ENCODE measurements around the gene SHLD1. TPM values are rescaled to one million over a fixed set of nuclear protein-coding genes. Genes with fewer than 3 reads are reported as not detected.

The SHLD1 gene
- total RNA-seq, 2 experiments from 2014 or later = 7.9 to 9.4 TPM

DNA sequence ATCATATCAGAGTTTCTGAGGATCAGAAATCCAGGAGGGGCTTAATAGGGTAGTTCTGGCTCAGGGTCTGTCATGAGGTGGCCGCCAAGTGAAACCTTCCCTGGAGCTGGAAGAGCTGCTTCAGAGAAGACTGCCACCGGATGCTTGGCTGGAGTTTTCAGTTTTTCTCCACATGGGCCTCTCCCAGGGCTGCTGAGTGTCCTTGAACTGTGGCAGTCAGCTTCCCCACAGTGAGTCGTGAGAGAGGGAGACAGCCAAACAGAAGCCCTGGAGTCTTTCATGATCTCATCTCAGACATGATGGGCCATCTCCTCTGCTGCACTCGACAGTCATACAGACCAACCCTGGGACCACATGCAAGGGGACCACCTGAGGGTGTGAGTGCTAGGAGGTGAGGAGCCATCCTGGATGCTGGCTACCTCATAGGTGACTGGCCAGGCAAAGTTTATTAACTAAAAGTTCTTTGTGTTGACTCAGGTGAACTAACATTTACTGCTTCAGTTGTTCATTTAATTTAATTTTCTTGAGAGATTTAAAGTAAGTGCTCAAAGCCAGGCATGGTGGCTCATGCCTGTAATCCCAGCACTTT, 71.5 kb downstream of the SHLD1 start:
- H3K36me3 Mint-ChIP-seq (ENCODE audit: low read depth) = no peaks in the 10 kb centered on the region
- H3K4me1 Mint-ChIP-seq = peaks cover 9% of the 10 kb centered on the region
- H3K9me3 Mint-ChIP-seq = no peaks in the 10 kb centered on the region
- ChIA-PET POLR2A (no interaction called here), CTCF (interaction anchor here (1.5 kb wide), 2 partner anchors 12 to 291 kb away, joined by 3 to 4 read pairs; no protein-coding TSS in a partner anchor)
- no peaks in the 10 kb centered on the region for H3K27me3 Mint-ChIP-seq
- no peak for DNase-seq
- no peak overlapping the region for H3K4me3 Mint-ChIP-seq
- no peak overlapping the region for H3K27ac Mint-ChIP-seq

DNA sequence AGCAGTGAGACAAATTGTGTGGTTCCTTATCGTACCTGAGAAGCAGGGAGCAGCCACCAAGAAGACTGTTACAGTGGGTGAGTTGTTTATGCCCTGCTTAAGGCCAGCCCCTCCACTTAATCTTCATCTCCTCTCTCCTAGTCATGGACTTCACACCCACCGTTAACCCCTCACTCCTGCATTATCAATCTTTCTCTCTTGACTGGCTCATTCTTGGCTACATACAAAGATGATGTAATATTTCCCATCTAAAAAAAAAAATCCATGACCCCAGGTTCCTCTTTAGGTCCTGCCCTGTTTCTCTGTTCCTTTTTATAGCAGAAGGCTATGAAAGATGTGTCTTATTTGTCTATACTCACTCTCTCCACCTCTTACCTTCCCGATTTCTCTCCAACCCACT, 72.4 kb downstream of the SHLD1 start:
- no peaks in the 10 kb centered on the region for H3K9me3 Mint-ChIP-seq
- H3K4me3 Mint-ChIP-seq = no peak overlapping the region
- no peak overlapping the region for H3K27ac Mint-ChIP-seq
- ChIA-PET POLR2A (no interaction called here), CTCF (no interaction called here)
- no peaks in the 10 kb centered on the region for H3K36me3 Mint-ChIP-seq (ENCODE audit: low read depth)
- no peaks in the 10 kb centered on the region for H3K27me3 Mint-ChIP-seq
- H3K4me1 Mint-ChIP-seq = peaks cover 10% of the 10 kb centered on the region
- no peak for DNase-seq

DNA sequence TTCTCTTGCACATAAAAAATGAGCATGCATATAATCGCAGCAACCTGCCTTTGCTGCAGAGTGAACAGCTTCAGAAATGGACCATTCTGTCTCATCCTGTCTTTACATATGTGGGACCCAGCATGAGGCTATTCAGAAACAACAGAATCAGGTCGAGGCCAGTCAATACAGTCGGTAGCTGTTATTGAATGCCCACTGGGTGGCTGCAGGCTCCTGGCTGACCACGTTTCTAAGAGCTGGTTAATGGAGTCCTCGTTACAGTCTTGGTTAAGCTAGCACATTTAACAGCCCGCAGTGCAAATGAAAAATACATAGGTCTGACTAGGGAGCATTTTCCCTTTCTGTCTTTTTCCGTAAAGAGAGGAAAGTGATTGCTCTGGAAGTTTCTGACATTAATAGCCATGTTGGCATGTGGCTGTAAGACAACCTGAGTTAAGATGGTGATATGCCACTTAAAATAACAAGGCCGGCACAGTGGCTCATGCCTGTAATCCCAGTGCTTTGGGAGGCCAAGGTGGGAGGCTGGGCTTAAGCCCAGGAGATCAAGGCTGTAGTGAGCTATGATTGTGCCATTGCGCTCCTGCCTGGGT, 75.0 kb downstream of the SHLD1 start:
- Mint-ChIP-seq H3K27me3 (no peaks in the 10 kb centered on the region), H3K27ac (no peak overlapping the region), H3K9me3 (no peaks in the 10 kb centered on the region), H3K4me1 (peaks cover 11% of the 10 kb centered on the region), H3K36me3 (ENCODE audit: low read depth) (no peaks in the 10 kb centered on the region), H3K4me3 (no peak overlapping the region)
- no peak for DNase-seq
- POLR2A ChIA-PET = interaction anchor here (1.2 kb wide), 1 partner anchor 18 kb away, joined by 4 read pairs; no protein-coding TSS in a partner anchor
- CTCF ChIA-PET = no interaction called here

DNA sequence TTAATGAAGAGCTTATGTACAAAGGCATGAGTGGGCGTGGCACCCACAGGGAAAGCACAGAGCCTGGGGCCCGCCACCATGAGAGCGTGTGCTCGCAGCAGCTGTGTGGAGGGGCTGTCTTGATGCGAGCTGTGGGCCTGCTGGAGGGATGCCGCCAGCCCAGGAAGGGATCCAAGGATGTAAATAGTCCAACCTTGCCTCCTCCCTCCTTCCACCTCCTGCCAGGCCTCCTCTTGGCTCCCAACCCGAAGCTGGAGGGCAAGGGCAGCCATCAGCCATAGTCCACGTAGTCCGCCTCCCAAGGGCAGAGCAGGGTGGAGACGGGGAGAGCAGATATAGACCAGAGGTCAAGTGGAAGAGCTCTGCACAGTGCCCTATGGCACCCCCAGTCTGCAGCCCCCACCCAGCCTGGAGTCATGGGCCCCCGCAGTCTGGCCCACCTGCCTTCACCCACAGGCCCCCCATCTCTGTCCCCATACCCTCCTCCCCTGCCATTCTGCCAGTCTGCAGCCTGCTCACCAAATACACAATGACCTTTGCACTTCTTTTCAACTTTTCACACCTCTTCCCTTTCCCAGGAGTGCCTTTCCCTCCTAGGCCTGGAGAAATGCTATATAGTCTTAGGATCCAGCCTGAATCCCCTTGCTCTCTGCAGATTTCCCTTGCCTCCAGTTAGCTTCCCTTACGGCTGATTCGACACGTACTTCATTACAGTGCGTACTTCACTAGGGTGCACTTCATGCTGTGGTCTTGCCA, 77.1 kb downstream of the SHLD1 start:
- Mint-ChIP-seq H3K27me3 (no peaks in the 10 kb centered on the region), H3K9me3 (no peaks in the 10 kb centered on the region), H3K4me3 (no peak overlapping the region), H3K4me1 (peaks cover 11% of the 10 kb centered on the region), H3K27ac (no peak overlapping the region), H3K36me3 (ENCODE audit: low read depth) (no peaks in the 10 kb centered on the region)
- DNase-seq = no peak
- ChIA-PET CTCF (interaction anchor here (1.2 kb wide), 1 partner anchor 10 kb away, joined by 4 read pairs; no protein-coding TSS in a partner anchor), POLR2A (interaction anchor here (1.0 kb wide), 1 partner anchor 19 kb away, joined by 4 read pairs; no protein-coding TSS in a partner anchor)

DNA sequence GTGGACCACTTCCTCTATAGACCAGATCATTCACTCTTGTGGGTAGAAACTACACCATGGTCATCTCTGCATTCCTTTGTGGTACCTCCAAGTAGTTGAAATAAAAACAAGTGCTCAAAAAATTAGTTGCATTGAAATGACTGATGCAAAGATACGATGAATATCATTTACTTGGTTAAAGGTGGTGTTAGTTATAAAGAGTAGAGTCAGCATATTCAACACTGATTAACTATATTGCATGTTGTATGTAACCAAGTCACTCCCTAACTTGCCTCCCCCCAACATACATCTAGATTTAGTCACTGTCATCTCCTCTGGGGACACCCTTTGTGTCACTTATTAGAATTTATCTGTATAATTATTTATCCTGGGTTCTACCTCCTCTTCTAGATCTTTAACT, 77.7 kb downstream of the SHLD1 start:
- H3K4me3 Mint-ChIP-seq = no peak overlapping the region

DNA sequence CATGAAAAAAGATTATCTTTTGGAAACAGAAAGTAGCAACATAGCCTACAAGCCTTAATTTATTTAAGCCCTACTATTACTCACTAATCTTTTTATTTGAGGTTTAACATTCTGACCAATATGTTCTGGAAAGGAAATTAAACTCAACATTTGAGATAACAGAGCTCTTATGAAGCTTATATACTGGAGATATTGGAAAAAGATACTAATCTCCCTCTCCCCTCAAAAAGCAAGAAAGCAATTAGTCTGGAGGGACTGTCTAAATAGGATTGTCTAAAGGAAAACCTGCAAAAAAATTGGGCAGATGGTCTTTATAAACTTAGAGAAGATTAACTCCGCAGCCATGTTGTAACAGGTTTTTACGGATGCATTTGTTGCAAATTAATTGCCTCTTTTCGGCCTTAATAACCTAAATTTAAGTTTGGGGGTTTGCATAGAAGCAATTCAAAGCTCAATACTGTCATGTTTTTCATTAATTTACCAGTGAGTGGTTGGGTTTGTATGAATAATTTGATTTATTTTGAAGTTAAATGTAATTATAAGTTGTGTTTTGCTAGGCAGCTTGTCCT, 79.1 kb downstream of the SHLD1 start:
- H3K36me3 Mint-ChIP-seq (ENCODE audit: low read depth) = no peaks in the 10 kb centered on the region
- CTCF ChIA-PET = no interaction called here
- H3K4me1 Mint-ChIP-seq = peaks cover 8% of the 10 kb centered on the region
- DNase-seq = no peak
- H3K27me3 Mint-ChIP-seq = no peaks in the 10 kb centered on the region
- no peak overlapping the region for H3K4me3 Mint-ChIP-seq
- H3K27ac Mint-ChIP-seq = no peak overlapping the region
- POLR2A ChIA-PET = no interaction called here
- H3K9me3 Mint-ChIP-seq = no peaks in the 10 kb centered on the region

More for the DNA sequence above, 77.7 kb downstream of the SHLD1 start:
- ChIA-PET POLR2A (interaction anchor here (1.0 kb wide), 1 partner anchor 18 kb away, joined by 4 read pairs; no protein-coding TSS in a partner anchor), CTCF (no interaction called here)
- Mint-ChIP-seq H3K9me3 (no peaks in the 10 kb centered on the region), H3K36me3 (ENCODE audit: low read depth) (no peaks in the 10 kb centered on the region), H3K27me3 (no peaks in the 10 kb centered on the region), H3K27ac (no peak overlapping the region), H3K4me1 (peaks cover 11% of the 10 kb centered on the region)
- DNase-seq = no peak

DNA sequence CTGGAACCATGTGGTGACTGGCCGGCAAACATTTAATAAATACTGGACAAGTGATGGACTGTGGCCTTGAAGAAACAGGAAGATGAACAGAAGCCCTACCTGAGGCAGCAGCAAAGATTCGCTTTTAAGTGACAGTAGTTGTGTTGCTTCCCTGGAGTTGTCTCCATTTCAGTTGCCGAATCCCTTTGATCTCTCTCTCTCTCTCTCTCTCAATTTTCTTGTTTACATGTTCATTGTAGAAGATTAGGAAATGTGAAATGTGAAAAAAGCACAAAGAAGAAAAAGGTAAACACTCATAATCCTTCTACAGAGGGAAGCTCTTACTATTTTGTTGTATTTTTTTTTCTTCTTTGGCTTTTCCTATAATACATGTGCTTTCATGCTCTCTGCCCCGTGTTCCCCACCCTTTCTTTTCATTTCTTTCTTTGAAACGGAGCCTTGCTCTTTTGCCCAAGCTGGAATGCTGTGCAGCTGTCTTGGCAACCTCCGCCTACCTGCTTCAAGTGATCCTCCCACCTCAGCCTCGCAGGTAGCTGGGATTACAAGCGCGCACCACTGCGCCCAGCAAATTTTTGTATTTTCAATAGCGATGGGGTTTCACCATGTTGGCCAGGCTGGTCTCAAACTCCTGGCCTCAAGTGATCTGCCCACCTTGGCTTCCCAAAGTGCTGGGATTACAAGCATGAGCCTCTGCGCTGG, 81.5 kb downstream of the SHLD1 start:
- H3K27me3 Mint-ChIP-seq = no peaks in the 10 kb centered on the region
- CTCF ChIA-PET = no interaction called here
- H3K4me1 Mint-ChIP-seq = peaks cover 17% of the 10 kb centered on the region
- POLR2A ChIA-PET = no interaction called here
- no peak for DNase-seq
- no peak overlapping the region for H3K27ac Mint-ChIP-seq
- no peaks in the 10 kb centered on the region for H3K9me3 Mint-ChIP-seq
- no peaks in the 10 kb centered on the region for H3K36me3 Mint-ChIP-seq (ENCODE audit: low read depth)
- no peak overlapping the region for H3K4me3 Mint-ChIP-seq

DNA sequence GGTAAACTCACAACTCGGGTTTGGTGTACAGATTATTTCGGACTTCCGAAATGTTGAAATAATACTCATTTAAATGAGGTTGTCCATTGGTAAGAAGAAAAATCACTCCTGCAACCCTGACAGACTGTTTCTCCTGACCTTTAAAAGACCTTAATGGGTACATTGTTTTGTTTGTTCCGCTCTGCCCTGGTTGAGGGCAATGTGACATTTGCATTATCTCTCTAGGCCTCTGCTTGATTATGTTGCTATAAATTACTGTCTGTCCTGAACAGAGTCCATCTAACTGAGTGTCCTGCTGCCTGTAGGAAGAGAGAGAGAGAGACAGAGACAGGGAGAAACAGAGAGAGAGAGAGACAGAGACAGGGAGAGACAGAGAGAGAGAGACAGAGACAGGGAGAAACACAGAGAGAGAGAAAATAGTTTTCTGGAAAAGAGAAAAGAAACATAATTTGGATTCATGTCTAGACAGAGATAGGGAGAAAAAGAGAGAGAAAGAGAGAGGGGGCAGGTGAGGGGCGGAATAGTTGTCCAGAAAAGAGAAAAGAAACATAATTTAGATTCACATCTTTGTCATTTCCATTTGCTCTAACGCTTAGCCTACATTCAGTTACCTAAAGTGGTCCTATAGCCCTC, 83.2 kb downstream of the SHLD1 start:
- no peak for DNase-seq
- Mint-ChIP-seq H3K27ac (no peak overlapping the region), H3K9me3 (no peaks in the 10 kb centered on the region), H3K36me3 (ENCODE audit: low read depth) (no peaks in the 10 kb centered on the region), H3K4me3 (no peak overlapping the region), H3K4me1 (peaks cover 16% of the 10 kb centered on the region), H3K27me3 (no peaks in the 10 kb centered on the region)
- CTCF ChIA-PET = interaction anchor here (0.5 to 2.2 kb wide), 3 partner anchors 12 to 186 kb away, joined by 4 to 5 read pairs (median 4); no protein-coding TSS in a partner anchor
- POLR2A ChIA-PET = no interaction called here

DNA sequence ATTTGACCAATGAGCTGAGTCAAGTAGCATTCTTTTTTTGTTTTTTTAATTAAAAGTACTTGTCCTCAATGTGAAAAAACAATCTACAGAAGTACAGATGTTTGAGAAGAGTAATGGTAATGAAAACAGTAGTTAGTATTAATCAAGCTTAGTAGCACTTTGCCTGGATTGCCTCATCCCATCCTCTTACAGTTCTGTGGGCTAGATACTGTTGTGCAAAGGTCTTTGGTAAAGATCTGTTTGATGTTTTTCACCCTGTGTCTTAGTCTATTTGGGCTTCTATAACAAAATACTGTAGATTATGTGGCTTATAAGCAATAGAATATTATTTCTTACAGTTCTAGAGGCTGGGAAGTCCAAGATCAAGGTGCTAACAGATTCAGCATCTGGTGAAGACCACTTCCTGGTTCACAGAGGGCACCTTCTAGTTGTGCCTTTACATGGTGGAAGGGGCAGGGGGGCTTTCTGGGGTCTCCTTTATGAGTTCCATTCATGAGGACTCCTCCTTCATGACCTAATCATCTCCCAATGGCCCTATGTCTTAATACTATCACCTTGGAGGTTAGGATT, 84.3 kb downstream of the SHLD1 start:
- CTCF ChIA-PET = interaction anchor here (1.2 to 2.2 kb wide), 3 partner anchors 8 to 47 kb away, joined by 3 to 5 read pairs (median 4); no protein-coding TSS in a partner anchor
- Mint-ChIP-seq H3K27me3 (no peaks in the 10 kb centered on the region), H3K36me3 (ENCODE audit: low read depth) (no peaks in the 10 kb centered on the region), H3K4me3 (no peak overlapping the region), H3K4me1 (peaks cover 16% of the 10 kb centered on the region), H3K9me3 (no peaks in the 10 kb centered on the region), H3K27ac (no peak overlapping the region)
- POLR2A ChIA-PET = no interaction called here
- DNase-seq = no peak

DNA sequence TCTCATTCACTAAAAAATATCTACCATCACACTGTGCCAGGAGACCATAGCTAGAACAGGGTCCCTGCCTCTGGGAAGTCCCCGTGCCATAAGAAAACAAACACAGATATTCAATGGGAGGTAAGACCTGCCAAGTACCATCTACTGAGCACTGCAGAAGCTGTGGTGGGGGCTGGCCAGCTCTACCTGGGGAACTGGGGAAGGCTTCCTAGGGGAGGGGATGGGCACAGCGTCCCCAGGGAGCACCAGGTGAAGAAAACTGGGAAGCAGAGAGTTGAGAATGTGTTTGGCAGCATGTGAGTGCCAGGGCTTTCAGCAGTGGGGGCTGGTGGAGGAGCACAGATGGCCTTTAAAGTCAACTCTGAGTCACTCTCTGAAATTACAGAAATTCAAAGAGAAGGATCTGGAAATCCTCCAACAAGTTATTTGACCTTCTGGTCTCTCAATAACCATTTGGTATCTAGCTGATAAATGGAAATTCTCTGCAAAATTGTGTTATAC, 85.2 kb downstream of the SHLD1 start:
- ChIA-PET CTCF (interaction anchor here (2.2 kb wide), 1 partner anchor 47 kb away, joined by 5 read pairs; no protein-coding TSS in a partner anchor), POLR2A (interaction anchor here (0.6 kb wide), 1 partner anchor 61 kb away, joined by 3 read pairs; no protein-coding TSS in a partner anchor)
- H3K4me3 Mint-ChIP-seq = no peak overlapping the region
- DNase-seq = no peak
- no peaks in the 10 kb centered on the region for H3K9me3 Mint-ChIP-seq
- peaks cover 16% of the 10 kb centered on the region for H3K4me1 Mint-ChIP-seq
- H3K27ac Mint-ChIP-seq = no peak overlapping the region
- H3K36me3 Mint-ChIP-seq (ENCODE audit: low read depth) = no peaks in the 10 kb centered on the region
- H3K27me3 Mint-ChIP-seq = no peaks in the 10 kb centered on the region

DNA sequence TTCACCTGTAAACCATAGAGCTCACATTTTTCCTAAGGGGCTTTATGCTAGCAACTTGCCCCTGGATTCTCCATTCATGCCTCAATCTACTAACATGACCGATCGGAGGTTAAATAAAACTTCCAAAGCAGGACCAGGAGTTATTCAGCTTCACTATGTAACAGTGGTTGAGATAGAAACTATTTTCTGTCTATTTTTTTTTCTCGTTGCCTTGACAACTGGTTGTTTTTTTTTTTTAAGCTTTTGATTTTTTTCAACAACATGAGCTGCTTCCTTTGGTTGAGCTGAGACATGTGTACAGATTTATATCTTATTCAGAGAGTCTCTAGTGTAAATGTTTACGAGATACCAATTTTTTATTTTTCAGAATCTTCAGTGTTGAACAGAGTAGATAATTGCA, 85.7 kb downstream of the SHLD1 start:
- Mint-ChIP-seq H3K4me1 (peaks cover 16% of the 10 kb centered on the region), H3K4me3 (no peak overlapping the region), H3K36me3 (ENCODE audit: low read depth) (no peaks in the 10 kb centered on the region), H3K9me3 (no peaks in the 10 kb centered on the region), H3K27ac (no peak overlapping the region), H3K27me3 (no peaks in the 10 kb centered on the region)
- ChIA-PET CTCF (no interaction called here), POLR2A (interaction anchor here (0.6 kb wide), 1 partner anchor 61 kb away, joined by 3 read pairs; no protein-coding TSS in a partner anchor)
- DNase-seq = no peak

DNA sequence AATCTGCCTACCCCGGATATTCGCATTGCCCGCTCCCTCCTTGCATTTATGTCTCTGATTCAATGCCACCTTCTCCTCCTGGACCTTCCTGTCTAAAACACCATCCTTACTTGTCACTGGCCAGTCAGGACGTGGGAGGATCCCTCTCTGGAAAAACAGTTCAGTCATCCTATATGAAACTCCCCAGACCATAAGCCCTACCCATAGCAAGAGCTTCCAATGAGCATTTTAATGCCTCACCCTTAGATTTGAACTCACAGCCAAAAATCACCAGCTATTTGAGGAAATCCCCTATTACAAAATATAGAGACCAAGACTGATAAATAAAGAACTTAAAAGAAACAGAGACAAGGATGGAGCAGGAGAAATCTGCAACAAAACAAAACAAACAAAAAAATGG, 86.4 kb downstream of the SHLD1 start:
- H3K27ac Mint-ChIP-seq = no peak overlapping the region
- H3K9me3 Mint-ChIP-seq = no peaks in the 10 kb centered on the region
- ChIA-PET CTCF (no interaction called here), POLR2A (no interaction called here)
- no peaks in the 10 kb centered on the region for H3K36me3 Mint-ChIP-seq (ENCODE audit: low read depth)
- peaks cover 16% of the 10 kb centered on the region for H3K4me1 Mint-ChIP-seq
- no peak overlapping the region for H3K4me3 Mint-ChIP-seq
- no peaks in the 10 kb centered on the region for H3K27me3 Mint-ChIP-seq
- DNase-seq = no peak
